Natural killer cell treated with Interleukin-12 subunit alpha and Interleukin-12 subunit beta and Interleukin-15 and Interleukin-18, amount 100 ng/mL, for 72 hours (primary cell): ENCODE measurements around the gene HDAC9. TPM values are rescaled to one million over a fixed set of nuclear protein-coding genes. Genes with fewer than 3 reads are reported as not detected.

Experiments
- ATAC-seq, 2 donors: fragments of 150-1000 bp; cut with Tn5 transposase in 1 of 2; sonication (Bioruptor Pico), chemical (Tn5 transposase) in 1 of 2; 2 replicates each; pipeline ENCODE4 v1.10.0; 2021
- DNase-seq: peaks from one replicate; pipeline ENCODE4 v3.0.0; 2022; ENCODE audit warnings: low spot score
- H3K27ac Mint-ChIP-seq, 2 donors: 1 replicate in 1 of 2; 2 replicates in 1 of 2; pipeline ENCODE4 v1.8.0; 2022; ENCODE audit warnings: mixed read lengths in 2 of 2, mild to moderate bottlenecking in 1 of 2, moderate library complexity in 1 of 2
- H3K27me3 Mint-ChIP-seq, 2 donors: 1 replicate in 1 of 2; 2 replicates in 1 of 2; pipeline ENCODE4 v1.8.0; 2022; ENCODE audit warnings: mixed read lengths in 2 of 2
- H3K36me3 Mint-ChIP-seq: one replicate; pipeline ENCODE4 v1.8.0; 2022; ENCODE audit warnings: mixed read lengths
- H3K4me1 Mint-ChIP-seq, 2 donors: 1 replicate in 1 of 2; 2 replicates in 1 of 2; pipeline ENCODE4 v1.8.0; 2022; ENCODE audit warnings: low read depth in 2 of 2, mixed read lengths in 2 of 2, mild to moderate bottlenecking in 1 of 2
- H3K4me3 Mint-ChIP-seq: one replicate; pipeline ENCODE4 v1.8.0; 2022; ENCODE audit warnings: mixed read lengths
- H3K9me3 Mint-ChIP-seq: 2 replicates; pipeline ENCODE4 v1.8.0; 2022; ENCODE audit warnings: mixed read lengths
- total RNA-seq, 2 donors: library from RNA; stranded (reverse); gene quantifications; one replicate each; pipeline ENCODE4 v1.2.3, GENCODE V29; 2022

HDAC9 gene
- total RNA-seq, 2 donors from 2014 or later: 9.9 to 15.0 TPM

DNA sequence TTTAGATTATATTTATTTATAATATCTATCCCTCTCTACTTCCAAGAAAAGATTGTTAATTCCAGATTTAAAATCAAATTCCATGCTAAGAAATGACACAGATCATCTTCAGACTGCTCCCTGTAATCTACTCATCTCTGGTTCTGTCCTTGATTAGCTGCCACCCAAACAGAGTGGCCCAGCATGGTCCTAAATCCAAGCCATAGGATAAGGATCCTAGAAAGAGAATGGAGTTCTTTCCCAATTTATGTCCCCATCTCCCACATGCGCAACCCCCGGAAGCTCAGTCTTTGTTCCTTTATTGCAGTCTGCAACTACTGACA lies 23.4 kb upstream of the HDAC9 start:
- Mint-ChIP-seq H3K4me1 (peaks cover 9 to 11% of the 10 kb centered on the region in 2 donors), H3K27ac (no peak overlapping the region), H3K36me3 (no peaks in the 10 kb centered on the region), H3K9me3 (no peaks in the 10 kb centered on the region), H3K4me3 (no peak overlapping the region), H3K27me3 (no peaks in the 10 kb centered on the region)
- ATAC-seq: no peak
- DNase-seq: no peak

DNA sequence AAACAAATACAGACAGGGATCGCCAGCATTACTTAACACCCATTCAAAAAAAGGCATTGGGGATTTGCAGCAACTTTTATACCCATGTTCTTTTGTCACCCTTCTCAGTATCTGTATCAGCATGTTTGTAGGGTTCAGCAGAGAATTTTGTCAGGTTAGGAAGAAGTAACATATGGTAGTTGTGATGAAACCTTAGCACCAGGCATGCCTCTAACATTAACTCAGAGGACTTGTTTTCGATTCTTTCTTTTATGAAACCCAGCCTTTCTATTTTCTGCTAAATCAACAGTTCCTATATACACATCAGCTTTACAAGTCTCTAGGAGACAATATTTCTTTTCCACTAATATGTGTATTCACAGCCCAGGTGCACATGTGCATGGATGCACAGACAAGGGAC lies 22.4 kb upstream of the HDAC9 start:
- no peaks in the 10 kb centered on the region for H3K36me3 Mint-ChIP-seq
- no peaks in the 10 kb centered on the region for H3K9me3 Mint-ChIP-seq
- no peaks in the 10 kb centered on the region for H3K27me3 Mint-ChIP-seq
- ATAC-seq (no peak), DNase-seq (no peak)
- no peak overlapping the region for H3K27ac Mint-ChIP-seq
- H3K4me1 Mint-ChIP-seq: peaks cover 6 to 7% of the 10 kb centered on the region in 2 donors
- no peak overlapping the region for H3K4me3 Mint-ChIP-seq

DNA sequence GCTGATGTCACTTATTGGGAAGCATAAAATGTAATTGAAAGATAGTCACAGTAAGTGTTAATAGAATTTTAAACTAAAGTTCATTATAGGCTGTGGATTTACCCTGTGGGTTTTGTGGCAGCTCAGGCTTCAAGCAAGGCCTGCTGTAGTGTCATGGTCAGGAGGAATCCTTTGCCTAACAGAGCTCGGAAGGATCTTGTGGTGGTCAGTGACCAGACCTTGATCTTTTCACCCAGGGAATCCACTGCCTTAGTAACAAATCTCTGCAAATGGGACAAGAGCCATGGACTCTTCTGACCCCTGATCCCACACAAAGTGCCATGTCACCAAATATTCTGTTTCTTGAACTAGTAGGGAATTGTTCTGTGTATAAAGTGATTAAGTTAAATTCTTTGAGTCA lies 20.6 kb upstream of the HDAC9 start:
- Mint-ChIP-seq H3K27ac (no peak overlapping the region), H3K4me1 (peaks cover 0 to 4% of the 10 kb centered on the region in 2 donors), H3K4me3 (no peak overlapping the region)

DNA sequence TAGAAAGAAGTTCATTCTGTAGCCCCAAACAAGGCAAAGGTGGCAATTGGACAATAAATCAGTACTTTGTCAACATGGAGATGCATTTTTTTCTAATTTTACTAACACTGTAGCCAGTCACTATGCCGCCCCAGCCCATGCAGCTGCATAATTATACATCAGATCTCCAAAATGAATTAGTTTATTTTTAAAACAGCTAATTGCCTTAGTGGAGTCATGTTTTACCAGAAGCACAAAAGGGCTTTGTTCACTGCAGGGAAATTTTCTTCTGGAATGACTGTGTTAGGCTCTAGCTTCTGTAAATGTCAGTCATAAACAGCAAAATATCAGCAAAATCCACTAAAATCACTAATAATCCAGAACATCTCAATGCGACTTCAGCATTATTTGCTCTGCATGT lies 20.1 kb upstream of the HDAC9 start:
- no peak overlapping the region for H3K4me3 Mint-ChIP-seq
- H3K9me3 Mint-ChIP-seq: no peaks in the 10 kb centered on the region
- DNase-seq (no peak), ATAC-seq (no peak)
- H3K27ac Mint-ChIP-seq: no peak overlapping the region
- no peaks in the 10 kb centered on the region for H3K36me3 Mint-ChIP-seq
- no peaks in the 10 kb centered on the region for H3K27me3 Mint-ChIP-seq
- H3K4me1 Mint-ChIP-seq: peaks cover 0 to 6% of the 10 kb centered on the region in 2 donors

More for the DNA sequence above, 20.6 kb upstream of the HDAC9 start:
- DNase-seq: no peak
- no peak for ATAC-seq
- H3K36me3 Mint-ChIP-seq: no peaks in the 10 kb centered on the region
- H3K27me3 Mint-ChIP-seq: no peaks in the 10 kb centered on the region
- no peaks in the 10 kb centered on the region for H3K9me3 Mint-ChIP-seq

DNA sequence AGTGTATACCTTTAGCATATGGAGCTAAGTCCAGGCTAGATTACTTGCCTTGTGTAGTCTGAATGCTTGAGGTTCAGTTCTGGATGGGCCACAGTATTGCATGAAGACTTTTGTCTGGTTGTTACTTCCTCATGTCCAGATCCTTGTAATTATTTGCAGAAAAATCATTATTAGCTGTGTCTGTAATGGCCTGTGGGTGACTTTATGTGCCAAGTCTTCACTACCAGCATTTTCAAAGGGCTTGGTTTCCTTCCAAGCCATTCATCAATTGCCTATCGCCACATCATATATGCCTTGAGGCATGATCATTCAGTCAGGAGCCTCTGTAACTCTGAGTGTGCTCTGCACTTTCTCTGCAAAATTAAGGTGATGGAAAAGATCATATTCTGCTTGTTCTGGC lies 13.8 kb upstream of the HDAC9 start:
- Mint-ChIP-seq H3K9me3 (no peaks in the 10 kb centered on the region), H3K27me3 (no peaks in the 10 kb centered on the region), H3K36me3 (no peaks in the 10 kb centered on the region), H3K27ac (no peak overlapping the region), H3K4me3 (no peak overlapping the region), H3K4me1 (peaks cover 0 to 3% of the 10 kb centered on the region in 2 donors)
- ATAC-seq (no peak), DNase-seq (no peak)

DNA sequence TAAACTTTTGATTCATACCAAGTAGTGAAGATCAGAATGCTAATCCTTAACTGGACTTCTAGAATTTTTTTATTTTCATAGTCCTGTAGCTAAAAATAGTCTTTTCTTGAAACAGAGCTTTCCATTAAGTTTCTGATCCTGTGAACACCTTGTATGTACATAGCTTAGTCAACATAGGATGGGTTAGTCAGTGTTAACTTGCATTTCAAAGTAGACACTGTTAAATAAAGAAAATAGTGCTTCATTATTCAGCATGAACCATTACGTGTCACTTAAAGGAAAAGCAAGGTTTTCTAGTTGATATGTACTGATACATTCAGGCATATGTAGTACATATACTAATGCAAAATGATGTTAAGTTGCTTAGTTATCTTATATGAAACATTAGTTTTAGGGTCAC lies 7.5 kb upstream of the HDAC9 start:
- DNase-seq: no peak
- no peak for ATAC-seq
- no peaks in the 10 kb centered on the region for H3K27me3 Mint-ChIP-seq
- H3K36me3 Mint-ChIP-seq: no peaks in the 10 kb centered on the region
- H3K27ac Mint-ChIP-seq: no peak overlapping the region
- H3K4me3 Mint-ChIP-seq: no peak overlapping the region
- no peaks in the 10 kb centered on the region for H3K9me3 Mint-ChIP-seq
- H3K4me1 Mint-ChIP-seq: peaks cover 0 to 2% of the 10 kb centered on the region in 2 donors

DNA sequence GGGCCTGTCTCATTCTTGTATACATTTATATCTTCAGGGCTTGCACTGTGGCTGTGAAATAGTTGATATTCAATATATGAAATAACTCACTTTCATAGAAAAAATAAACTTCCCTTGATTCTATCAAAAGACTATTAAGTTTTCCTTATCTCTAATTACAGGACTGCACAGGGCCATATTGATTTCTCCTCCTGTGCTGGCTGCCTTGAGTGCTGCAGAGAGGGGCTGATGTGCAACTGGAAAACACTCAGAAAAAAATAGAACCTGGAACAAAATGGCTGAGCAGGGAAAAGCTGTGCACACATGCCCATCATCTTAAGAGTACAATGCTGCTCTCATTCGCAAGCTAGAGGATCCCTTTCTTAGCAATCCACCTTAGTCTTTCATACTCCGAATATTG lies 5.9 kb upstream of the HDAC9 start:
- Mint-ChIP-seq H3K9me3 (no peaks in the 10 kb centered on the region), H3K27me3 (no peaks in the 10 kb centered on the region), H3K27ac (no peak overlapping the region), H3K36me3 (no peaks in the 10 kb centered on the region), H3K4me3 (no peak overlapping the region), H3K4me1 (peaks cover 0 to 2% of the 10 kb centered on the region in 2 donors)
- no peak for ATAC-seq
- no peak for DNase-seq

DNA sequence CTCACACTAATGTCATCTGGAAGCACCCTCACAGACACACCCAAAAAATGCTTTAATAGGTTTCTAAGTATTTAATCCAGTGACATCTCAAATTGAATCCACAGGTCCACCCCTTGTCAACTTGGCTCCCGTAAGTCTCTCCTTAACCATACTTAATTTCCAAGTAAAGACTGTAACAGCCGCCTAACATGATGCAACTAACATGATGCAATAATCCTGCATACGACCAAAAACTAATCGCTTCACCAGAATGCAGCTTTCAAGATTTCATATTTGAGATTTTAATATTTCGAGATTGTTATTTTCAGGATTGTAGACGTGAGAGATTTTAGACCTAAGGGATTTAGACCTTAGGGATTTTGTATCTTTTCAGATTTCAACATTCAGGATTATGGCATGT lies 3.7 kb upstream of the HDAC9 start:
- Mint-ChIP-seq H3K4me3 (no peak overlapping the region), H3K27ac (no peak overlapping the region)
- DNase-seq: no peak

DNA sequence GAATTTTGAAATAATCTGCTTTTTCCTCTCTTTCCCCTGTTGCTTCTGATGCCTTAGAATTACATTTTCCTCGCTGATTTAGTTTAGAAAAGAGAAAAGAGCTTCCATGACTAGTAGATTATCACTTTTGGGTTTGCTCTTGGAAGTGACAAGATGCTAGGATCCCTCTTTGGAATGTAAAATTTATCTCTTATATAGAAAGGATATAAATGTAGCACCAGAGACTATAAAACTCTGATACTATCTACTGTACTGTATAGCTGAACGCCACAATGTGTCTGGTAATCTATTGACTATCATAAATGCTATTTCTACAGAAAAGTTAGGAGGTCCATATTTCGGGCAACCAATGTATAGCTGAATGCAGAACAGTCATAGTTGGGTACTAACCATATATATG lies 1.1 kb upstream of the HDAC9 start:
- Mint-ChIP-seq H3K27ac (no peak overlapping the region), H3K4me3 (no peak overlapping the region), H3K9me3 (no peaks in the 10 kb centered on the region), H3K36me3 (no peaks in the 10 kb centered on the region), H3K27me3 (no peaks in the 10 kb centered on the region), H3K4me1 (peaks cover 18 to 28% of the 10 kb centered on the region in 2 donors)
- ATAC-seq (no peak), DNase-seq (no peak)

More for the DNA sequence above, 3.7 kb upstream of the HDAC9 start:
- Mint-ChIP-seq H3K9me3 (no peaks in the 10 kb centered on the region), H3K36me3 (no peaks in the 10 kb centered on the region), H3K4me1 (peaks cover 18 to 19% of the 10 kb centered on the region in 2 donors), H3K27me3 (no peaks in the 10 kb centered on the region)
- ATAC-seq: no peak

DNA sequence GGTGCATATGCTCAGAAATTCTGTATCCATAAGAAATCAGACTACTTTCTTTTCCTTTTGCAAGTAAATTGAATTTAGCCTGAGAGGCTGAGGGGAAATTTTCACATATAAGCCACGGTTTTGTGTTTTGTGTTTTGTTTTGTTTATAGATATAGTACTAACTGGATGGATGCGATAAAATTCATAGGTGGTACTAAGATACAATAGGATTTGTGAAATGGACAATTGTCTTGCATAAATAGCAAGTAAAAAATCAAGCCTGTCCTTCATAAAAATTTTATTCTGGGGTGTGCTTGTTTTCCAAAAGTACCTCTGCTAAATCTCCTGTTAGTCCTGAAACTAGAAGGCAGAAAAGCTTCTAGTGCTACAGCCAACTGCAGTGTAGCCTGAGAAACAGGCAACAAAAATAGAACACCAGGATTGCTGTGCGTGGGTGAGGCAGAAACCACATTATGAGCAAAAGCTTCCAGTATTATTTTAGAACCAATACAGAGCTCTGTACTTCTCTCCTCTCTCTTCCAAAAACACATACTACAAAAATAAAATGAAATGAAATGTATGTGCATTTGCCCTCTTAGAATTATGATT lies 634 bp upstream of the HDAC9 start:
- no peak for DNase-seq
- Mint-ChIP-seq H3K27me3 (no peaks in the 10 kb centered on the region), H3K36me3 (no peaks in the 10 kb centered on the region), H3K27ac (peak overlapping the region; percentile 34 to 55), H3K4me1 (peaks cover 18 to 28% of the 10 kb centered on the region in 2 donors), H3K9me3 (no peaks in the 10 kb centered on the region), H3K4me3 (peak overlapping the region; percentile 83)
- no peak for ATAC-seq

DNA sequence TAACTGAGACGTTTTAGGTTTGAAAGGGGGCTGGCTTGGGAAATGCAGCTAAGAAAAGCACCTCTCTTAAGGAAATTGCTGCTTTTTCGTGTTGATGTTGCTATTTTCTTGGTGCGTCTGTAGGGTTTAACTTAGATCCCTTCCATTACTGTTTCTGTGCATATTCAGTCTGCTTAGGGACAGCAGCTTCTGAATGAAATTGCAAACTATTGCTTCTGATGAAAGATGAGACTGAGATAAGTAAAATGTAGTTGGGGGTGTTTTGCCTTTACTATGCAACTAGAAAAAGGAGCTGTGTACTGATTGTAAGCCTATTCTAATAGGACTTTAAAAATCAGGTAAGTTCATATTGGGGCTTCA lies 772 bp downstream of the HDAC9 start:
- ATAC-seq: no peak
- Mint-ChIP-seq H3K4me1 (peaks cover 23 to 32% of the 10 kb centered on the region in 2 donors), H3K9me3 (no peaks in the 10 kb centered on the region), H3K27me3 (no peaks in the 10 kb centered on the region), H3K36me3 (no peaks in the 10 kb centered on the region), H3K4me3 (peak overlapping the region; percentile 83), H3K27ac (peak overlapping the region; percentile 34 to 55)
- DNase-seq: no peak

DNA sequence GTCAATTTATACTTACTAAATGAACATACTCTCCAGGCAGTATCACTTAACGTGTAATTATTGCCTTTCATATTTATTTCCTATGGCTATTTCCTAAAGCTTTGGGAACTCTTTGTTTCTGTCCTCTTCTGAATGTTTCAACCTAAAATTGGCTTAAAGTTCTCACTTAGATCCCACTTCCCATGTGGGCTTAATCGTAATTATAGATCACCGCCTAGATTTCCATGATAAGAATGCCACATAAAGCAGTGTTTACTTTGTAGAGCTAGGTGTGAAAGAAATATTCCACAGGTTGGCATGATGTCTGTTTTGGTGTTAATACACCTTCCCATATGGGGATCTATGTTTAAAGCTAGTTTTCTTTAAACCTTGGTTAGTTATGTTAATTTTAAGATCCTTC lies 1.5 kb downstream of the HDAC9 start:
- Mint-ChIP-seq H3K27ac (no peak overlapping the region), H3K9me3 (no peaks in the 10 kb centered on the region), H3K4me3 (peak overlapping the region; percentile 83), H3K4me1 (peaks cover 23 to 32% of the 10 kb centered on the region in 2 donors), H3K27me3 (no peaks in the 10 kb centered on the region), H3K36me3 (no peaks in the 10 kb centered on the region)
- no peak for DNase-seq
- no peak for ATAC-seq

DNA sequence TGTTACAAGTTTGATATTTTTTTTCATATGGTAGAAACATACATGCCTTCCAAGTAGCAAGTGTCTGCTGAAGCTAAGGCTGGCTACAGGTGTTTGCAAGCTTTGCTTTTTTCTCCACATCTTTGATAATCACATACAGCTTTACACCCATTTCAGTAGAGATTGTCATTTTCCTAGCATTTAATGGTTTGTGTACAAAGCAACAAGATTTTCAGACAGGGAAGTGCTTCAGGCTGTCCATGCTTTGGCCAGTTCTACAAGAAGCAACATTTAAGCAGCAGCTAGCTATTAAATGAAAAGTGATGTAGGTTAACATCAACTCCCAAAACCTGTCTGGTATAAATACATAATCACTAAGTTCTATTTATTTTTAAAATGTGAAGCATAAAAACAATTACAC lies 2.3 kb downstream of the HDAC9 start:
- Mint-ChIP-seq H3K4me1 (peaks cover 23 to 32% of the 10 kb centered on the region in 2 donors), H3K4me3 (no peak overlapping the region), H3K36me3 (no peaks in the 10 kb centered on the region)

DNA sequence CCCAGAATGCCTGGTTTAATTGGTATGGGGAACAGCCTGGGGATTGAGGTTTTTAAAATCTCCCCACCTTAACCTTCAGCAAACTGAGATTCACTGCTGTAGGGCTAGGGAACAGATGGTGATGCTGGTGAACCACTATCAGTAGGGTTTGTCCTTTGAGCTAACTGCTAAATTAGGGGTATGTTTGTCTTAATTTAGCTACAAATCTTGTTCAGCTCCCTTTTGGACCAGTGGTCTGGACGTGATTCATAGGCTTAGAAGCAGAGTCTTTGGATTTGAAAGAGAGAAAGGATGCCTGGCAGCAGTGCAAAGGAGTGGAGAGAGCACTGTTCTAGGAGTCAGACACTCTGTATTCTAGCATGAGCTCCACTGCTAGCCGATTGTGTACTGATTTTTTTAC lies 2.8 kb downstream of the HDAC9 start:
- DNase-seq (no peak), ATAC-seq (no peak)
- no peaks in the 10 kb centered on the region for H3K36me3 Mint-ChIP-seq
- H3K27ac Mint-ChIP-seq: no peak overlapping the region
- H3K4me3 Mint-ChIP-seq: no peak overlapping the region
- H3K9me3 Mint-ChIP-seq: no peaks in the 10 kb centered on the region
- no peaks in the 10 kb centered on the region for H3K27me3 Mint-ChIP-seq
- H3K4me1 Mint-ChIP-seq: peaks cover 23 to 32% of the 10 kb centered on the region in 2 donors

More for the DNA sequence above, 2.3 kb downstream of the HDAC9 start:
- Mint-ChIP-seq H3K27me3 (no peaks in the 10 kb centered on the region), H3K27ac (no peak overlapping the region), H3K9me3 (no peaks in the 10 kb centered on the region)
- no peak for ATAC-seq
- DNase-seq: no peak
